Suprapubic skin (tissue), 4 donors: ENCODE measurements around the gene COG5. TPM values are rescaled to one million over a fixed set of nuclear protein-coding genes. Genes with fewer than 3 reads are reported as not detected.

ENCODE experiments used
- DNase-seq, 2 donors: peaks; one replicate each; pipeline ENCODE4 v3.0.0-alpha.2; 2019; ENCODE audit warnings: low spot score in 2 of 2
- H3K27ac ChIP-seq: fragments of 200-600 bp; sonication (generic); one replicate; pipeline ENCODE4 v1.5.1; 2019
- H3K27me3 ChIP-seq: fragments of 200-600 bp; sonication (generic); one replicate; pipeline ENCODE4 v1.5.1; 2019
- H3K36me3 ChIP-seq: fragments of 200-600 bp; sonication (generic); one replicate; pipeline ENCODE4 v1.5.1; 2019
- H3K4me1 ChIP-seq: fragments of 200-600 bp; sonication (generic); one replicate; pipeline ENCODE4 v1.5.1; 2019
- H3K4me3 ChIP-seq: fragments of 200-600 bp; sonication (generic); one replicate; pipeline ENCODE4 v1.5.1; 2019; ENCODE audit warnings: mild to moderate bottlenecking
- H3K9me3 ChIP-seq: fragments of 200-600 bp; sonication (generic); one replicate; pipeline ENCODE4 v1.5.1; 2019
- CTCF ChIP-seq, 2 donors: fragments of 200-600 bp in 1 of 2; fragments of 450-650 bp in 1 of 2; sonication (generic) in 1 of 2; IDR thresholded peaks; one replicate each; pipeline ENCODE4 v1.5.1; 2016 to 2019; ENCODE audit warnings: antibody characterized with exemption in 2 of 2, mild to moderate bottlenecking in 1 of 2, moderate library complexity in 1 of 2
- EP300 ChIP-seq: sonication (generic); formaldehyde crosslinking; IDR thresholded peaks from one replicate; pipeline ENCODE4 v1.6.1; 2017; ENCODE audit warnings: antibody characterized with exemption
- POLR2A ChIP-seq, 2 donors: fragments of 450-650 bp; IDR thresholded peaks; one replicate each; pipeline ENCODE4 v1.6.1; 2017; ENCODE audit warnings: antibody characterized with exemption in 2 of 2, mild to moderate bottlenecking in 2 of 2, moderate library complexity in 2 of 2
- POLR2AphosphoS5 ChIP-seq, 3 donors: sonication (generic); formaldehyde crosslinking; IDR thresholded peaks; one replicate each; pipeline ENCODE4 v1.6.1; 2017; ENCODE audit warnings: antibody characterized with exemption in 3 of 3
- WGBS: methylation state at CpG from one replicate; pipeline ENCODE4 v1.1.5; 2018; 5-methylcytosine and 5-hydroxymethylcytosine counted together
- total RNA-seq, 4 donors: library from RNA; depleted of rRNA; stranded (reverse); fragments of >200 nt; gene quantifications; one replicate each; pipeline ENCODE4 v1.1.0, GENCODE V29; 2016

The COG5 gene
- total RNA-seq, 4 donors from 2014 or later = 31.1 to 60.1 (median 53.7) TPM

DNA sequence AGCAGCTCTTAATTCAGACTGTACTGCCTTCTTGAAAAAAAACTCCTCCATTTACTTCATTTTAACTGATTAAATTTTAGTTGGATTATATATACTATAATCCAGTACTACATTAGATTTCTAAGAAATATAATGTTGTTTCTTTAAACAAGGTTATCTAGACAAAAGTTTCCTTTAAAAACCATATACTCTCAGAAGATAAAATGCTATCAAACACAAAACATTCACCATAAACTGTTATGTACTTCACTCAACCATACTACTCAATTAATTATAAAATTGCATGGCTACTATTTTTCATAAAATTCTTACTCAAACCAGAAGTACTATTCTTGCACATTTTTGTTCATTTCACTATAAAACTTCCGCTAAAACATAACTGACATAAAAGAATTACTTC is 81.1 kb downstream of the COG5 start:
- no peaks in the 10 kb centered on the region for H3K27me3 ChIP-seq
- no peak for DNase-seq
- no peak overlapping the region for H3K4me3 ChIP-seq
- H3K4me1 ChIP-seq = no peaks in the 10 kb centered on the region
- no peaks in the 10 kb centered on the region for H3K9me3 ChIP-seq
- no peak overlapping the region for H3K27ac ChIP-seq
- no peaks in the 10 kb centered on the region for H3K36me3 ChIP-seq
- TF ChIP-seq EP300 = no peak
- 94% methylated on average over 1 of the region's 1 CpG for WGBS

GRCh38 chr7:107480932-107481331 is 82.8 kb downstream of the COG5 start:
- TF ChIP-seq CTCF (IDR thresholded peaks at IDR 0.05) (no peak), POLR2A (IDR thresholded peaks at IDR 0.05) (no peak), POLR2AphosphoS5 (IDR thresholded peaks at IDR 0.05) (no peak), EP300 (no peak)
- H3K4me3 ChIP-seq = no peak overlapping the region
- H3K4me1 ChIP-seq = no peaks in the 10 kb centered on the region
- no peaks in the 10 kb centered on the region for H3K9me3 ChIP-seq
- 87% methylated on average over 3 of the region's 3 CpGs for WGBS
- no peaks in the 10 kb centered on the region for H3K36me3 ChIP-seq
- no peak overlapping the region for H3K27ac ChIP-seq
- DNase-seq = no peak
- H3K27me3 ChIP-seq = no peaks in the 10 kb centered on the region

GRCh38 chr7:107479303-107479702 is 84.4 kb downstream of the COG5 start:
- no peak for TF ChIP-seq EP300
- TF ChIP-seq POLR2A (IDR thresholded peaks at IDR 0.05) = no peak
- TF ChIP-seq POLR2AphosphoS5 (IDR thresholded peaks at IDR 0.05) = no peak
- TF ChIP-seq CTCF (IDR thresholded peaks at IDR 0.05) = no peak

DNA sequence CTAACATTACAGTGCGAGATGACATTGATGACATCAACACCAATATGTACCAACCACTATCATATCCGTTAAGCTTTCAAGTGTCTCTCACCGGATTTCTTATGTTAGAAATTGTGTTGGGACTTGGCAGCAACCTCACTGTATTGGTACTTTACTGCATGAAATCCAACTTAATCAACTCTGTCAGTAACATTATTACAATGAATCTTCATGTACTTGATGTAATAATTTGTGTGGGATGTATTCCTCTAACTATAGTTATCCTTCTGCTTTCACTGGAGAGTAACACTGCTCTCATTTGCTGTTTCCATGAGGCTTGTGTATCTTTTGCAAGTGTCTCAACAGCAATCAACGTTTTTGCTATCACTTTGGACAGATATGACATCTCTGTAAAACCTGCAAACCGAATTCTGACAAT is 89.6 kb downstream of the COG5 start:
- Histone ChIP-seq H3K36me3 (no peaks in the 10 kb centered on the region), H3K27ac (no peak overlapping the region), H3K4me3 (no peak overlapping the region), H3K9me3 (no peaks in the 10 kb centered on the region), H3K27me3 (no peaks in the 10 kb centered on the region), H3K4me1 (no peaks in the 10 kb centered on the region)
- TF ChIP-seq POLR2A (IDR thresholded peaks at IDR 0.05) (no peak), EP300 (no peak)
- no peak for DNase-seq
- WGBS = 86% methylated on average over 5 of the region's 5 CpGs

More at GRCh38 chr7:107479303-107479702, 84.4 kb downstream of the COG5 start:
- Histone ChIP-seq H3K4me3 (no peak overlapping the region), H3K27ac (no peak overlapping the region), H3K9me3 (no peaks in the 10 kb centered on the region), H3K4me1 (no peaks in the 10 kb centered on the region), H3K36me3 (no peaks in the 10 kb centered on the region), H3K27me3 (no peaks in the 10 kb centered on the region)
- no peak for DNase-seq
- 87% methylated on average over 2 of the region's 2 CpGs for WGBS

- H3K27ac ChIP-seq = no peak overlapping the region
- no peaks in the 10 kb centered on the region for H3K27me3 ChIP-seq
- 76% methylated on average over 3 of the region's 3 CpGs for WGBS
- no peak for DNase-seq
- H3K4me3 ChIP-seq = no peak overlapping the region
- no peaks in the 10 kb centered on the region for H3K36me3 ChIP-seq
- H3K9me3 ChIP-seq = no peaks in the 10 kb centered on the region
- TF ChIP-seq POLR2AphosphoS5 (IDR thresholded peaks at IDR 0.05) (no peak), EP300 (no peak), POLR2A (IDR thresholded peaks at IDR 0.05) (no peak), CTCF (IDR thresholded peaks at IDR 0.05) (no peak)
- no peaks in the 10 kb centered on the region for H3K4me1 ChIP-seq
Observed at GRCh38 chr7:107472116-107472515, 91.6 kb downstream of the COG5 start.

GRCh38 chr7:107471292-107472070 is 92.2 kb downstream of the COG5 start:
- Histone ChIP-seq H3K4me3 (no peak overlapping the region), H3K27me3 (no peaks in the 10 kb centered on the region), H3K4me1 (no peaks in the 10 kb centered on the region), H3K36me3 (no peaks in the 10 kb centered on the region), H3K9me3 (no peaks in the 10 kb centered on the region), H3K27ac (no peak overlapping the region)
- no peak for DNase-seq
- WGBS = 70% methylated on average over 3 of the region's 3 CpGs
- TF ChIP-seq POLR2A (IDR thresholded peaks at IDR 0.05) (no peak), POLR2AphosphoS5 (IDR thresholded peaks at IDR 0.05) (no peak), CTCF (IDR thresholded peaks at IDR 0.05) (no peak), EP300 (no peak)
